Fibroblast of mammary gland (primary cell): ENCODE measurements around the gene CCM2.
"Not testable (repeated sequence)": the region's sequence is repeated elsewhere in the genome, so short reads cannot be mapped to it uniquely, and the experiment has no call there.

ENCODE experiments used
- DNase-seq: peaks from one replicate; pipeline ENCODE4 v3.0.0-alpha.2; 2010; ENCODE audit warnings: low read depth
- H3K4me3 ChIP-seq: 2 replicates; pipeline ENCODE4 v1.5.1; 2011; ENCODE audit warnings: low read depth, mild to moderate bottlenecking, low read length, moderate library complexity; ENCODE audit not compliant: control insufficient read depth
- TF ChIP-seq, protein P1 (sequence below): conservative IDR thresholded peaks from 2 replicates; pipeline ENCODE4 v1.5.1; 2011; ENCODE audit warnings: low read depth, low read length, inconsistent platforms; ENCODE audit not compliant: control insufficient read depth, insufficient read depth

The CCM2 gene

GRCh38 chr7:45021604-45022296, 21.7 kb downstream of the CCM2 start:
- TF ChIP-seq, protein P1, sequence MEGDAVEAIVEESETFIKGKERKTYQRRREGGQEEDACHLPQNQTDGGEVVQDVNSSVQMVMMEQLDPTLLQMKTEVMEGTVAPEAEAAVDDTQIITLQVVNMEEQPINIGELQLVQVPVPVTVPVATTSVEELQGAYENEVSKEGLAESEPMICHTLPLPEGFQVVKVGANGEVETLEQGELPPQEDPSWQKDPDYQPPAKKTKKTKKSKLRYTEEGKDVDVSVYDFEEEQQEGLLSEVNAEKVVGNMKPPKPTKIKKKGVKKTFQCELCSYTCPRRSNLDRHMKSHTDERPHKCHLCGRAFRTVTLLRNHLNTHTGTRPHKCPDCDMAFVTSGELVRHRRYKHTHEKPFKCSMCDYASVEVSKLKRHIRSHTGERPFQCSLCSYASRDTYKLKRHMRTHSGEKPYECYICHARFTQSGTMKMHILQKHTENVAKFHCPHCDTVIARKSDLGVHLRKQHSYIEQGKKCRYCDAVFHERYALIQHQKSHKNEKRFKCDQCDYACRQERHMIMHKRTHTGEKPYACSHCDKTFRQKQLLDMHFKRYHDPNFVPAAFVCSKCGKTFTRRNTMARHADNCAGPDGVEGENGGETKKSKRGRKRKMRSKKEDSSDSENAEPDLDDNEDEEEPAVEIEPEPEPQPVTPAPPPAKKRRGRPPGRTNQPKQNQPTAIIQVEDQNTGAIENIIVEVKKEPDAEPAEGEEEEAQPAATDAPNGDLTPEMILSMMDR = no peak
- no peak overlapping the region for H3K4me3 ChIP-seq
- peak; percentile 48 for DNase-seq

- TF ChIP-seq, protein P1 = no peak
- no peak overlapping the region for H3K4me3 ChIP-seq
- DNase-seq = no peak
Observed at GRCh38 chr7:45024126-45024744, 24.2 kb downstream of the CCM2 start.

- H3K4me3 ChIP-seq, DNase-seq: not testable (repeated sequence)
Observed at GRCh38 chr7:45025473-45025872, 25.5 kb downstream of the CCM2 start.

- H3K4me3 ChIP-seq = no peak overlapping the region
- DNase-seq = no peak
- TF ChIP-seq, protein P1 = no peak
Observed at GRCh38 chr7:45026013-45026412, 26.0 kb downstream of the CCM2 start.

GRCh38 chr7:45026984-45027773, 27.2 kb downstream of the CCM2 start:
- TF ChIP-seq, protein P1 = no peak
- peak; percentile 10 for DNase-seq
- no peak overlapping the region for H3K4me3 ChIP-seq

GRCh38 chr7:45027774-45028114, 27.7 kb downstream of the CCM2 start:
- H3K4me3 ChIP-seq = no peak overlapping the region
- no peak for DNase-seq
- TF ChIP-seq, protein P1 = no peak

- no peak for DNase-seq
- no peak overlapping the region for H3K4me3 ChIP-seq
- TF ChIP-seq, protein P1 = no peak
Observed at GRCh38 chr7:45028138-45028919, 28.3 kb downstream of the CCM2 start.
